Omental fat pad (tissue), 4 donors: Measurements from ENCODE around the gene DPP9. TPM values are rescaled to one million over a fixed set of nuclear protein-coding genes. Genes with fewer than 3 reads are reported as not detected.

Source experiments
- ATAC-seq: fragments of 150-250 bp; one replicate; pipeline ENCODE4 v1.9.1; 2016; ENCODE audit warnings: mild to moderate bottlenecking, moderate library complexity; ENCODE audit not compliant: low FRiP score
- DNase-seq: peaks from one replicate; pipeline ENCODE4 v3.0.0-alpha.2; 2019; ENCODE audit warnings: low spot score
- CTCF ChIP-seq, 3 donors: fragments of 450-650 bp; IDR thresholded peaks; one replicate each; pipeline ENCODE4 v1.5.1; 2016 to 2017; ENCODE audit warnings: antibody characterized with exemption in 3 of 3, mild to moderate bottlenecking in 3 of 3, moderate library complexity in 2 of 3
- small RNA-seq: library from RNA; depleted of rRNA; stranded (forward); fragments of <200 nt; gene quantifications from one replicate; pipeline ENCODE3, GENCODE V24; 2016
- total RNA-seq, 4 donors: library from RNA; depleted of rRNA; stranded (reverse); fragments of >200 nt; gene quantifications; one replicate each; pipeline ENCODE4 v1.1.0, GENCODE V29; 2016

The DPP9 gene
- total RNA-seq, 4 donors from 2014 or later, result 25.3 to 42.9 (median 41.0) TPM

- no peak for ATAC-seq
- DNase-seq, result no peak
- TF ChIP-seq CTCF (IDR thresholded peaks at IDR 0.05), result no peak
These were observed 87.9 kb downstream of the DPP9 start for GRCh38 chr19:4635754-4636116.

- DNase-seq, result no peak
- peak; percentile 32 for ATAC-seq
- TF ChIP-seq CTCF (IDR thresholded peaks at IDR 0.05), result no peak
These were observed 90.3 kb downstream of the DPP9 start for GRCh38 chr19:4633140-4633967.

Small RNAs within 50 kb of the gene (small RNA-seq; reads per million reads assigned to genes)
- not detected for gene MIR7-3

Other genes starting within 250 kb of the DPP9 start
- 1,000 to 10,000 TPM in 1 of 4 donors, 100 to 1,000 TPM in 3; 183 to 2,054 (median 453) TPM for gene PLIN4, start 205.4 kb downstream of the DPP9 start, total RNA-seq
- gene PLIN5, start 188.6 kb downstream of the DPP9 start, total RNA-seq, result 10 to 100 TPM; 28.6 to 48.1 (median 44.0) TPM
- 10 to 100 TPM in 1 of 4 donors, 1 to 10 TPM in 3; 1.4 to 22.6 (median 5.4) TPM for gene LRG1, start 183.8 kb downstream of the DPP9 start, total RNA-seq
- 10 to 100 TPM in 3 of 4 donors, 1 to 10 TPM in 1; 4.4 to 39.3 (median 10.9) TPM for gene SEMA6B, start 164.2 kb downstream of the DPP9 start, total RNA-seq
- 1 to 10 TPM; 1.8 to 6.3 (median 3.1) TPM for gene TNFAIP8L1, start 84.3 kb downstream of the DPP9 start, total RNA-seq
- gene MYDGF, start 53.5 kb downstream of the DPP9 start, total RNA-seq, result 10 to 100 TPM; 25.7 to 59.2 (median 51.6) TPM
- gene FEM1A, start 67.9 kb upstream of the DPP9 start, total RNA-seq, result 10 to 100 TPM; 11.8 to 22.1 (median 13.9) TPM
- gene TICAM1, start 107.9 kb upstream of the DPP9 start, total RNA-seq, result 1 to 10 TPM; 4.1 to 8.5 (median 6.3) TPM
- gene PLIN3, start 143.8 kb upstream of the DPP9 start, total RNA-seq, result 10 to 100 TPM; 23.1 to 64.0 (median 33.8) TPM
- 1 to 10 TPM in 1 of 4 donors, under 1 TPM in 1, not detected in 2; 0.69 to 1.1 TPM for gene ARRDC5, start 179.1 kb upstream of the DPP9 start, total RNA-seq
- 1 to 10 TPM in 2 of 4 donors, under 1 TPM in 2; 0.63 to 3.5 (median 1.0) TPM for gene UHRF1, start 185.7 kb upstream of the DPP9 start, total RNA-seq
- 10 to 100 TPM; 16.3 to 38.3 (median 22.4) TPM for gene KDM4B, start 245.3 kb upstream of the DPP9 start, total RNA-seq